ENCODE results near the gene HLA-F. TPM values are rescaled to one million over a fixed set of nuclear protein-coding genes. Genes with fewer than 3 reads are reported as not detected.

The HLA-F gene
- total and polyA plus RNA-seq, 9 donors, result 16.3 to 61.6 (median 29.6) TPM

DNA sequence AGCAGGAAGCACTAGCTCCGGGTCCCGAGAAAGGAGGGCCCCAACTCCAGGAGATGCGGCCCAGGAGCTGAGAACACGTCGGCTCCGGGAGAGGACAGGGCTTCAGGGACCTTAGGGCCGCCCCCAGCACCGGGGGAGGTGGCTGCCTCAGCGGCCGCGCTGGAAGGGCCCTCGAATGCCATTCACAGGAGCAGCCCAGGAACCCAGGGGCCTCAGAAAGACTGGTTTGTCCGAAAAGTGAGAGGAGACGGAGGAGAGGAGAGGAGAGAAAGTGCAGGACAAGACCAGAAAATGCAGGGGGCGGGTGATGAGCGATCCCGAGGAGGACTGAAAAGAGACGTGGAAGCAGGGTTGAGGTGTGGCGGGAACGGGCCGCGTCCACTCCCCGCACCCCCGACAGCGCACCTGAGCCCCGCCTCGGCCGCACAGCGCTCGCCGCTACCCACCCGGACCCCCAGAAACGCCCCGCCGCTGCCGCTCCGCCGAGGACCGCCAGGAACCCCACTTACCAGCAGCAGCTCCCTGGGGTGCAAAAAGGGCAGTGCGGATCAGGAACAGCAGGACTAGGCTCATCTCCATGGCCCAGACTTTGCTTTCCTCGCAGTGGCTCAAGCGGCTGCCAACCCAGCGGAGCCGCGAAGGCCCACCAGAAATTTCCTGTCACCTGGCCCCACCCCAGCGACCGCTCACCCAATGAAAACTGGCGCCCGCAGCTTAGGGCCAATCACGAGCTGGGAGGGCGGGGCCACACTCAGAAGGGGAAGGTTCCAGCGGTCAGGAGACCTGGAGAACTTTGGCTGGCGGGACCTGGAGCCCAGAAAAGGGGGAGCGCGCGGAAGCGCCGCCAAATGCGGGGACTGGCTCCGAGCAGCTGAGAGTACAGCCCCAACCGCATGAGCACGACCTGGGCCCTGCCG is 25.4 kb downstream of the HLA-F start:
- Histone ChIP-seq H3K27ac (peak overlapping the region; percentile 18 to 62), H3K9me3 (no peaks in the 10 kb centered on the region), H3K36me3 (no peaks in the 10 kb centered on the region), H3K4me3 (peak overlapping the region; percentile 86), H3K27me3 (no peaks in the 10 kb centered on the region), H3K4me1 (ENCODE audit: insufficient read depth) (peaks cover 1% of the 10 kb centered on the region)
- peak; percentile 23 for TF ChIP-seq POLR2A (IDR thresholded peaks at IDR 0.05)
- no peak for TF ChIP-seq EP300 (IDR thresholded peaks at IDR 0.05)
- intact Hi-C loops (cut with DNase I), result loop anchor here in 1 of 4 donors (10.0 kb wide), 1 partner anchor 94 kb away; the partner anchor contains the start of gene MOG
- DNase-seq, result peak; percentile 94 to 95 (median 94)
- WGBS, 3 donors, result 0% methylated on average over 54 to 63 of the region's 63 CpGs

DNA sequence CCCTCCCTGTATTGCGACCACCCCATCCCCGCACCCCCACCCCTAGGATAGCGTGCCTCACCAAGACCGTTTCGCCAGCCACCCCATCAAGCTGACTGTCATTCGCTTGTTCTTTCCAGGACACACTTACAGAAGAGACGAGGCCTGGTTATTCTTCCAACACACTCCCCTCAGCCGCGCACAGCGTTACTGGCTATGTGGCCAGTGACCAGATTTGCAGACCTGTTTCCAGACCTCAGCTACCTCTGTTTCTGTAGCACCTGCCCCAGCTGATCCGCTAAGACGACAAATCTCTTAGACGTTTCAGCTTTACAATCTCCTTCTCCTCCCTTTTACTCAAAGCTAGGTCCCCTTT is 26.1 kb downstream of the HLA-F start:
- intact Hi-C loops (cut with DNase I), result loop anchor here in 1 of 4 donors (10.0 kb wide), 1 partner anchor 94 kb away; the partner anchor contains the start of gene MOG
- 3 to 6% (median 4%) methylated on average over 13 of the region's 13 CpGs for WGBS, 3 donors
- DNase-seq, result no peak
- Histone ChIP-seq H3K36me3 (no peaks in the 10 kb centered on the region), H3K27me3 (no peaks in the 10 kb centered on the region), H3K27ac (peak overlapping the region in 1 of 2 donors; percentile 6), H3K9me3 (no peaks in the 10 kb centered on the region), H3K4me1 (ENCODE audit: insufficient read depth) (peaks cover 1% of the 10 kb centered on the region), H3K4me3 (peak overlapping the region; percentile 86)
- TF ChIP-seq EP300 (IDR thresholded peaks at IDR 0.05), result no peak
- TF ChIP-seq, protein P1, sequence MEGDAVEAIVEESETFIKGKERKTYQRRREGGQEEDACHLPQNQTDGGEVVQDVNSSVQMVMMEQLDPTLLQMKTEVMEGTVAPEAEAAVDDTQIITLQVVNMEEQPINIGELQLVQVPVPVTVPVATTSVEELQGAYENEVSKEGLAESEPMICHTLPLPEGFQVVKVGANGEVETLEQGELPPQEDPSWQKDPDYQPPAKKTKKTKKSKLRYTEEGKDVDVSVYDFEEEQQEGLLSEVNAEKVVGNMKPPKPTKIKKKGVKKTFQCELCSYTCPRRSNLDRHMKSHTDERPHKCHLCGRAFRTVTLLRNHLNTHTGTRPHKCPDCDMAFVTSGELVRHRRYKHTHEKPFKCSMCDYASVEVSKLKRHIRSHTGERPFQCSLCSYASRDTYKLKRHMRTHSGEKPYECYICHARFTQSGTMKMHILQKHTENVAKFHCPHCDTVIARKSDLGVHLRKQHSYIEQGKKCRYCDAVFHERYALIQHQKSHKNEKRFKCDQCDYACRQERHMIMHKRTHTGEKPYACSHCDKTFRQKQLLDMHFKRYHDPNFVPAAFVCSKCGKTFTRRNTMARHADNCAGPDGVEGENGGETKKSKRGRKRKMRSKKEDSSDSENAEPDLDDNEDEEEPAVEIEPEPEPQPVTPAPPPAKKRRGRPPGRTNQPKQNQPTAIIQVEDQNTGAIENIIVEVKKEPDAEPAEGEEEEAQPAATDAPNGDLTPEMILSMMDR (IDR thresholded peaks at IDR 0.05), result no peak
- no peak for TF ChIP-seq POLR2A (IDR thresholded peaks at IDR 0.05)

DNA sequence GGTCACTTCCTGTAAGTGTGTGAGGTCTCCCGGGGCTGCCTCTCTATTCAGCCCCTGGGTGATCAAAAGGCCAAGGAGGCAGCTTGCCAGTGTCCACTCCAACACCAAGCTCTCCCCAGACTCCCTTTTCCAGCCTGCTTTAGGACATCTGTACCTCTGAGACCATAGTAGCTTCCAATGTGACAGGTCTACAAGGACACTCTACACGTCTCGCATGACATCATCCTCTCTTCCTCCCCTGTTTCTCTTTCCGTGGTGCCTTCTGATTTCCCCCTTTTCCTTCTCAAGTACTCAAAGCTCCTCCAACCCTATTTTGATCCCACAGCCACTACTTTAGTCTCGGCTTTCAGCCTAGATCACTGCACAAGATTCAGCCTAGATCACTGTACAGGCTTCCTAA is 26.4 kb downstream of the HLA-F start:
- Histone ChIP-seq H3K27ac (peak overlapping the region in 1 of 2 donors; percentile 6), H3K9me3 (no peaks in the 10 kb centered on the region), H3K4me3 (peak overlapping the region; percentile 86), H3K4me1 (ENCODE audit: insufficient read depth) (peaks cover 1% of the 10 kb centered on the region), H3K27me3 (no peaks in the 10 kb centered on the region), H3K36me3 (no peaks in the 10 kb centered on the region)
- DNase-seq, result no peak
- intact Hi-C loops (cut with DNase I), result loop anchor here in 2 of 4 donors (5.0 to 10.0 kb wide), 4 partner anchors 42 to 97 kb away; partner anchors contain the start of gene MOG (in 1 of the 2)
- 48 to 54% (median 50%) methylated on average over 5 of the region's 5 CpGs for WGBS, 3 donors
- TF ChIP-seq POLR2A (IDR thresholded peaks at IDR 0.05), result no peak
- TF ChIP-seq EP300 (IDR thresholded peaks at IDR 0.05), result no peak
- TF ChIP-seq, protein P1 (IDR thresholded peaks at IDR 0.05), result no peak

DNA sequence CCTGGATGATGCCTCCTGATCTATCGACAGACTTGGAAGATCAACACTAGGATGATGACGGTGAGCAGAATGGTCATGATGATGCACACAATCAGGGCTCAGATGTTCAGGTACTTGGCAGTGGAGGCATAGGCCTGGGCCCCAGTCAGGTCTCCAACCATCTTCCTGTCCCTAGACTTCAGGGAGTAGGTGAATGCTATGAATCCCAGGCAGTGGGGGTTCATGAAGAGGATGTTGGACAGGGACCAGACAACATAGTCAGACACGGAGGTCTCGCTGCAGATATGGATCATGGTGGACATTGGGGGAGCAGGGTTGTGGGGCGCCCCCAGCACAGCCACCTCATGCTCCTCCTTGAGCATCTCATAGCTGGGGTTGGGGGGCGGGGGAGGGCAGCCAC is 27.5 kb downstream of the HLA-F start:
- H3K4me1 ChIP-seq (ENCODE audit: insufficient read depth), result peaks cover 1% of the 10 kb centered on the region
- no peak for DNase-seq
- no peak overlapping the region for H3K4me3 ChIP-seq
- no peaks in the 10 kb centered on the region for H3K36me3 ChIP-seq
- no peak overlapping the region for H3K27ac ChIP-seq
- WGBS, 3 donors, result 65 to 96% (median 88%) methylated on average over 6 of the region's 6 CpGs
- no peak for TF ChIP-seq EP300 (IDR thresholded peaks at IDR 0.05)
- TF ChIP-seq POLR2A (IDR thresholded peaks at IDR 0.05), result no peak
- TF ChIP-seq, protein P1 (IDR thresholded peaks at IDR 0.05), result no peak
- no peaks in the 10 kb centered on the region for H3K9me3 ChIP-seq
- intact Hi-C loops (cut with DNase I), result loop anchor here in 2 of 4 donors (5.0 to 10.0 kb wide), 3 partner anchors 43 to 98 kb away; no protein-coding TSS in a partner anchor
- no peaks in the 10 kb centered on the region for H3K27me3 ChIP-seq
